MV-4-11 (cell line): ENCODE data around the gene NPFF.

Source experiments
- DNase-seq: peaks from one replicate; lab custom pipeline; 2025; lab: John Stamatoyannopoulos, UW

Gene NPFF

GRCh38 chr12:53474819-53475218 is 32.5 kb downstream of the NPFF start:
- DNase-seq, result peak; percentile 32

- DNase-seq, result no peak
Measured at GRCh38 chr12:53474077-53474476, 33.2 kb downstream of the NPFF start.

GRCh38 chr12:53472056-53472582 is 35.2 kb downstream of the NPFF start:
- no peak for DNase-seq

GRCh38 chr12:53468282-53468681 is 39.0 kb downstream of the NPFF start:
- no peak for DNase-seq

- no peak for DNase-seq
Measured at GRCh38 chr12:53467880-53468279, 39.4 kb downstream of the NPFF start.

GRCh38 chr12:53467082-53467481 is 40.2 kb downstream of the NPFF start:
- DNase-seq, result no peak

GRCh38 chr12:53466640-53467039 is 40.6 kb downstream of the NPFF start:
- DNase-seq, result no peak

GRCh38 chr12:53465679-53466078 is 41.6 kb downstream of the NPFF start:
- peak; percentile 50 for DNase-seq

- no peak for DNase-seq
Measured at GRCh38 chr12:53464685-53465418, 42.4 kb downstream of the NPFF start.

GRCh38 chr12:53463802-53464560 is 43.3 kb downstream of the NPFF start:
- DNase-seq, result no peak

- no peak for DNase-seq
Measured at GRCh38 chr12:53462935-53463334, 44.3 kb downstream of the NPFF start.

GRCh38 chr12:53461591-53461990 is 45.7 kb downstream of the NPFF start:
- no peak for DNase-seq

- no peak for DNase-seq
Measured at GRCh38 chr12:53461059-53461458, 46.2 kb downstream of the NPFF start.

GRCh38 chr12:53459097-53459496 is 48.2 kb downstream of the NPFF start:
- no peak for DNase-seq
